Body of pancreas (tissue), 4 donors: ENCODE results near the gene MTIF2. TPM values are rescaled to one million over a fixed set of nuclear protein-coding genes. Genes with fewer than 3 reads are reported as not detected.
"Not testable (repeated sequence)": the region's sequence is repeated elsewhere in the genome, so short reads cannot be mapped to it uniquely, and the experiment has no call there.

Experiments used
- ATAC-seq: fragments of 150-250 bp; one replicate; pipeline ENCODE4 v1.9.1; 2016
- DNase-seq, 4 donors: peaks; one replicate each; pipeline ENCODE4 v3.0.0-alpha.2; 2019
- H3K27ac ChIP-seq, 4 donors: fragments of 200-600 bp; sonication (generic); 1 replicate in 3 of 4; 2 replicates in 1 of 4; pipeline versions ENCODE4 v1.5.1 to v1.6.1; 2016 to 2019; ENCODE audit warnings: mild to moderate bottlenecking in 1 of 4, mixed read lengths in 1 of 4, moderate library complexity in 1 of 4
- H3K27me3 ChIP-seq, 2 donors: fragments of 200-600 bp; sonication (generic); one replicate each; pipeline ENCODE4 v1.6.0; 2016; ENCODE audit warnings: mild to moderate bottlenecking in 1 of 2
- H3K36me3 ChIP-seq, 2 donors: fragments of 200-600 bp; sonication (generic); replicated peaks in 1 of 2; 2 replicates each; pipeline ENCODE4 v1.5.1; 2016; ENCODE audit warnings: low read depth in 2 of 2; ENCODE audit not compliant: insufficient read depth in 1 of 2
- H3K4me1 ChIP-seq: fragments of 200-600 bp; sonication (generic); one replicate; pipeline ENCODE4 v1.6.0; 2016
- H3K4me3 ChIP-seq, 2 donors: fragments of 200-600 bp; sonication (generic); 1 replicate in 1 of 2; 2 replicates in 1 of 2; pipeline ENCODE4 v1.5.1; 2016 to 2019
- H3K9me3 ChIP-seq, 3 donors: fragments of 200-600 bp; sonication (generic); 1 replicate in 2 of 3; 2 replicates in 1 of 3; pipeline ENCODE4 v1.5.1; 2016
- POLR2A ChIP-seq, 3 donors: fragments of 450-650 bp; IDR thresholded peaks; one replicate each; pipeline ENCODE4 v1.6.1; 2016; ENCODE audit warnings: antibody characterized with exemption in 3 of 3, mild to moderate bottlenecking in 2 of 3
- WGBS, 2 donors: methylation state at CpG; one replicate each; pipeline ENCODE4 v1.1.5; 2017; 5-methylcytosine and 5-hydroxymethylcytosine counted together
- intact Hi-C: fragments of 100-400 bp; cut with DNase I; formaldehyde crosslinking; loops from one replicate; pipeline ENCODE4 v1.15.1; 2023
- small RNA-seq: library from RNA; depleted of rRNA; stranded (forward); fragments of <200 nt; gene quantifications from one replicate; pipeline ENCODE3, GENCODE V24; 2016
- total RNA-seq, 2 donors: library from RNA; depleted of rRNA; stranded (reverse); fragments of >200 nt; gene quantifications; one replicate each; pipeline ENCODE4 v1.1.0, GENCODE V29; 2016
- TF ChIP-seq, protein P1 (sequence below), 7 experiments: fragments of 450-650 bp in 4 of 7; fragments of 200-600 bp in 3 of 7; sonication (generic) in 3 of 7; IDR thresholded peaks; one replicate each; pipeline ENCODE4 v1.5.1; 2016 to 2019; ENCODE audit warnings: antibody characterized with exemption in 7 of 7

MTIF2 gene
- total RNA-seq, 2 donors from 2014 or later = 14.5 to 17.9 TPM

DNA sequence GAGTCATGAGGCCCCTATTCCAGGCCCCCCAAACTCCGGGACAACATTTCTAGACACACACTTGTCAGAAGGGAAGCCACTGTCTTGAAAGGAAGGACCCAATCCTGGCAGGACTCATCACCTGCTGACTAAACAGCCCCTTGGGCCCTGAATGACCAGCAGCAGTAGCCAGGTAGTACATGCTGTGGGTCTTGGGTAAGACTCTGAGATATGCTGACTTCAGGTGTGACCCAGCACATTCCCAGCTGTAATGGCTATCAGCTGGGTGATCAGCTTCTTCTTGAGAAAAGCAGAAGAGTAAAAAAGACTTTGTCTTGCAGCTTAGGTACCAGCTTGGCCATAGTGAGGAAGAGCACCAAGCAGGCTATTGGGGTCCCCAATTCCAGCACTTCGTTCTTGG is 72.5 kb downstream of the MTIF2 start:
- intact Hi-C loops = no loop called here
- no peak for DNase-seq
- no peaks in the 10 kb centered on the region for H3K9me3 ChIP-seq
- no peaks in the 10 kb centered on the region for H3K36me3 ChIP-seq
- no peaks in the 10 kb centered on the region for H3K27me3 ChIP-seq
- WGBS, 2 donors = 91 to 100% methylated on average over 1 to 2 of the region's 2 CpGs
- H3K4me3 ChIP-seq = no peak overlapping the region
- H3K4me1 ChIP-seq = no peaks in the 10 kb centered on the region
- H3K27ac ChIP-seq = no peak overlapping the region
- no peak for ATAC-seq
- no peak for TF ChIP-seq POLR2A (IDR thresholded peaks at IDR 0.05)
- TF ChIP-seq, protein P1, sequence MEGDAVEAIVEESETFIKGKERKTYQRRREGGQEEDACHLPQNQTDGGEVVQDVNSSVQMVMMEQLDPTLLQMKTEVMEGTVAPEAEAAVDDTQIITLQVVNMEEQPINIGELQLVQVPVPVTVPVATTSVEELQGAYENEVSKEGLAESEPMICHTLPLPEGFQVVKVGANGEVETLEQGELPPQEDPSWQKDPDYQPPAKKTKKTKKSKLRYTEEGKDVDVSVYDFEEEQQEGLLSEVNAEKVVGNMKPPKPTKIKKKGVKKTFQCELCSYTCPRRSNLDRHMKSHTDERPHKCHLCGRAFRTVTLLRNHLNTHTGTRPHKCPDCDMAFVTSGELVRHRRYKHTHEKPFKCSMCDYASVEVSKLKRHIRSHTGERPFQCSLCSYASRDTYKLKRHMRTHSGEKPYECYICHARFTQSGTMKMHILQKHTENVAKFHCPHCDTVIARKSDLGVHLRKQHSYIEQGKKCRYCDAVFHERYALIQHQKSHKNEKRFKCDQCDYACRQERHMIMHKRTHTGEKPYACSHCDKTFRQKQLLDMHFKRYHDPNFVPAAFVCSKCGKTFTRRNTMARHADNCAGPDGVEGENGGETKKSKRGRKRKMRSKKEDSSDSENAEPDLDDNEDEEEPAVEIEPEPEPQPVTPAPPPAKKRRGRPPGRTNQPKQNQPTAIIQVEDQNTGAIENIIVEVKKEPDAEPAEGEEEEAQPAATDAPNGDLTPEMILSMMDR (IDR thresholded peaks at IDR 0.05) = no peak

DNA sequence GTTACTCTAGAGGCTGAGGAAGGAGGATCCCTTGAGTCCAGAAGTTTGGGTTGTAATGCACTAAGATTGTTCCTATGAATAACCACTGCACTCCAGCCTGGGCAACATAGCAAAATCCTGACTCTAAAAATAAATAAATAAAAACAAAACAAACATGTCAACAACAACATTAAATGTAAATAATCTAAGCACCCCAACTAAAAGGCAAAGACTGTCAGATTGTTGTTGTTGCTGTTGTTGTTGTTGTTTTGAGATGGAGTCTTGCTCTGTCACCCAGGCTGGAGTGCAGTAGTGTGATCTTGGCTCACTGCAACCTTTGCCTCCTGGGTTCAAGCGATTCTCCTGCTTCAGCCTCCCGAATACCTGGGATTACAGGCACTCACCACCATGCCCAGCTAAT is 77.1 kb downstream of the MTIF2 start:
- H3K27me3 ChIP-seq, H3K9me3 ChIP-seq, H3K36me3 ChIP-seq, intact Hi-C loops, H3K4me1 ChIP-seq, H3K4me3 ChIP-seq, H3K27ac ChIP-seq, ATAC-seq, DNase-seq: not testable (repeated sequence)
- WGBS, 2 donors = 95 to 96% methylated on average over 2 of the region's 2 CpGs

DNA sequence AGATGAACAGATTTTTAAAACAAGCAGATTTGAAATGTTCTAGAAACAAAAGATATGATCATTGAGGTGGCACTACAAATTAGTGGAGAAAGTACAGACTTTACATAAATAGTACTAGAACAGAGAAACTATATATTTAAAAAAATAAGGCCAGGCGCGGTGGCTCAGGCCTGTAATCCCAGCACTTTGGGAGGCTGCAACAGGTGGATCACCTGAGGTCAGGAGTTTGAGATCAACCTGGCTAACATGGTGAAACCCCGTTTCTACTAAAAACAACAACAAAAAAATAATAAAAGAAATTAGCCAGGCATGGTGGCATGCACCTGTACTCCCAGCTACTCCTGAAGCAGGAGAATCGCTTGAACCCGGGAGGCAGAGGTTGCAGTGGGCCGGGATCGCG is 82.2 kb downstream of the MTIF2 start:
- WGBS, 2 donors = 96 to 97% methylated on average over 8 of the region's 8 CpGs
- ATAC-seq, DNase-seq, intact Hi-C loops, H3K4me3 ChIP-seq, H3K9me3 ChIP-seq, H3K27me3 ChIP-seq, H3K36me3 ChIP-seq, H3K27ac ChIP-seq, H3K4me1 ChIP-seq: not testable (repeated sequence)

Small RNAs within 50 kb of the gene (small RNA-seq; reads per million reads assigned to genes)
- not detected for gene RF00019

Other genes with a start within 250 kb of the MTIF2 start
- 100 to 1,000 TPM; 112 to 215 TPM for gene RTN4, start 218.8 kb downstream of the MTIF2 start, total RNA-seq
- gene CLHC1, start 36.9 kb downstream of the MTIF2 start, total RNA-seq = 10 to 100 TPM in 1 of 2 donors, 1 to 10 TPM in 1; 3.3 to 19.7 TPM
- 100 to 1,000 TPM; 489 to 703 TPM for gene RPS27A, start 36.5 kb downstream of the MTIF2 start, total RNA-seq
- gene CCDC88A, start 150.6 kb upstream of the MTIF2 start, total RNA-seq = 10 to 100 TPM; 49.0 to 50.4 TPM